Tibial nerve (tissue), 4 donors: Measurements from ENCODE around the gene BCL7A.

Source experiments
- EP300 ChIP-seq, 2 donors: sonication (generic); formaldehyde crosslinking; IDR thresholded peaks; one replicate each; pipeline ENCODE4 v1.6.1; 2017; ENCODE audit warnings: antibody characterized with exemption in 2 of 2, mild to moderate bottlenecking in 1 of 2
- TF ChIP-seq, protein P1 (sequence below), 5 experiments: fragments of 200-600 bp in 3 of 5; fragments of 450-650 bp in 2 of 5; sonication (generic) in 3 of 5; IDR thresholded peaks; one replicate each; pipeline ENCODE4 v1.5.1; 2016 to 2019; ENCODE audit warnings: antibody characterized with exemption in 5 of 5, mild to moderate bottlenecking in 3 of 5, moderate library complexity in 2 of 5

DNA sequence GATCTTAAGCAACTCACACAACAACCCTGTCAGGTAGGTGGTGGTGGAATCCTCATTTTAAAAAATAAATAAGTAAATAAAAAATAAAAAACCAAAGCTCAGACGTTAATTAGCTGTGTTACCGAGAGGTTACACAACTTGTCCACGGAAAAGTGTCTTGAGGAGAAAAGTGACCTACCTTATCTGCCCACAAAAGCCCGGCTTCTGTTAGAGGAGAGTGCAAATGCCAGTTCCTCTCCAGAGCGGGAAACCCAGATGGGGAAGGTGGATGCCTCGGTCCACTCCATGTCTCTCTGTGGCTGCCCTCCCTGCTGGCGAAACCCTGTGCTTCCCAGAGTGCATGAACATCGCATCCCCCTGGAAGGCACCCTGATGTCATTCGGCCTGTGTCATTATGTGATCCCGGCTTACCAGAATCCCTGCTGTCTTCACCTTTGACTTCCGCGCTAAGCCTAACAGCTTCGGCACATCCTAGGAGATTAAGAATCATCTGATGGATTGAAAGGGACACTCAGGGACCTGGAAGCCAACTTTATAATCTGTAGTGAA is 63.2 kb downstream of the BCL7A start:
- TF ChIP-seq, protein P1, sequence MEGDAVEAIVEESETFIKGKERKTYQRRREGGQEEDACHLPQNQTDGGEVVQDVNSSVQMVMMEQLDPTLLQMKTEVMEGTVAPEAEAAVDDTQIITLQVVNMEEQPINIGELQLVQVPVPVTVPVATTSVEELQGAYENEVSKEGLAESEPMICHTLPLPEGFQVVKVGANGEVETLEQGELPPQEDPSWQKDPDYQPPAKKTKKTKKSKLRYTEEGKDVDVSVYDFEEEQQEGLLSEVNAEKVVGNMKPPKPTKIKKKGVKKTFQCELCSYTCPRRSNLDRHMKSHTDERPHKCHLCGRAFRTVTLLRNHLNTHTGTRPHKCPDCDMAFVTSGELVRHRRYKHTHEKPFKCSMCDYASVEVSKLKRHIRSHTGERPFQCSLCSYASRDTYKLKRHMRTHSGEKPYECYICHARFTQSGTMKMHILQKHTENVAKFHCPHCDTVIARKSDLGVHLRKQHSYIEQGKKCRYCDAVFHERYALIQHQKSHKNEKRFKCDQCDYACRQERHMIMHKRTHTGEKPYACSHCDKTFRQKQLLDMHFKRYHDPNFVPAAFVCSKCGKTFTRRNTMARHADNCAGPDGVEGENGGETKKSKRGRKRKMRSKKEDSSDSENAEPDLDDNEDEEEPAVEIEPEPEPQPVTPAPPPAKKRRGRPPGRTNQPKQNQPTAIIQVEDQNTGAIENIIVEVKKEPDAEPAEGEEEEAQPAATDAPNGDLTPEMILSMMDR (IDR thresholded peaks at IDR 0.05): no peak
- TF ChIP-seq EP300 (IDR thresholded peaks at IDR 0.05): no peak
